ENCODE data around the gene EIF4E1B.

The EIF4E1B gene

GRCh38 chr5:176587398-176587797 is 43.1 kb upstream of the EIF4E1B start:
- Histone ChIP-seq H3K9me3 (ENCODE audit: control insufficient read depth, insufficient read depth, low read length) (peaks cover 18% of the 10 kb centered on the region), H3K36me3 (ENCODE audit: control insufficient read depth, low read length) (peaks cover 5% of the 10 kb centered on the region), H3K4me1 (ENCODE audit: control insufficient read depth, low read length) (no peaks in the 10 kb centered on the region), H3K27ac (ENCODE audit: low read depth, low read length) (no peak overlapping the region), H3K27me3 (ENCODE audit: control insufficient read depth, low read length) (no peaks in the 10 kb centered on the region), H3K4me3 (ENCODE audit: low read length) (no peak overlapping the region), H3F3A (ENCODE audit: control insufficient read depth, insufficient read depth) (peaks cover 2% of the 10 kb centered on the region; the same call in 1 of the 2 replicates), H3K79me2 (ENCODE audit: control insufficient read depth, low read length) (no peaks in the 10 kb centered on the region), H3K9me2 (replicated peaks; ENCODE audit: control insufficient read depth, low read length) (no peaks in the 10 kb centered on the region), H3K4me2 (ENCODE audit: low read length) (no peak overlapping the region), H4K20me1 (ENCODE audit: control insufficient read depth, insufficient read depth, low read depth, low read length) (no peaks in the 10 kb centered on the region)
- TF ChIP-seq CTCF (IDR thresholded peaks at IDR 0.05; ENCODE audit: low read depth, low read length, poor library complexity, severe bottlenecking), result no peak

DNA sequence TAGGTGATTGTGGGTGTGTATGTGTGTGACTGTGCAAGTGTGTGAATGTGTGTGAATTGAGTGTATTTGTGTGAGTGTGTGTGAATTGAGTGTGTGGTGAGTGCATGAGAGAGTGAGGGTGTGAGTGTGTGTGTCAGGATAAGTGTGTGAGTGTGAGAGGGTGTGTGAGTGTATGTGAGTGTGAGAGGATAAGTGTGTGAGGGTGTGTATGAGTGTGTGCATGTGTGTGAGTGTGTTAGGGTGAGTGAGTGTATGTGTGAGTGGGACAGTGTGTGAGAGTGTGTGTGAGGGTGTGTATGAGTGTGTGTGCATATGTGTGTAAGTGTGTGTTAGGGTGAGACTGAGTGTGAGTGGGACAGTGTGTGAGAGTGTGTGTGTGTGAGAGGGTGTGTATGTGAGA is 42.2 kb upstream of the EIF4E1B start:
- Histone ChIP-seq H3K36me3 (ENCODE audit: control insufficient read depth, low read length) (peaks cover 10% of the 10 kb centered on the region), H3K9me3 (ENCODE audit: control insufficient read depth, insufficient read depth, low read length) (peaks cover 21% of the 10 kb centered on the region), H4K20me1 (ENCODE audit: control insufficient read depth, insufficient read depth, low read depth, low read length) (no peaks in the 10 kb centered on the region), H3F3A (ENCODE audit: control insufficient read depth, insufficient read depth) (peaks cover 4% of the 10 kb centered on the region; the same call in 1 of the 2 replicates), H3K4me3 (ENCODE audit: low read length) (no peak overlapping the region), H3K4me1 (ENCODE audit: control insufficient read depth, low read length) (no peaks in the 10 kb centered on the region), H3K4me2 (ENCODE audit: low read length) (no peak overlapping the region), H3K27me3 (ENCODE audit: control insufficient read depth, low read length) (no peaks in the 10 kb centered on the region), H3K79me2 (ENCODE audit: control insufficient read depth, low read length) (no peaks in the 10 kb centered on the region), H3K9me2 (replicated peaks; ENCODE audit: control insufficient read depth, low read length) (no peaks in the 10 kb centered on the region), H3K27ac (ENCODE audit: low read depth, low read length) (no peak overlapping the region)
- TF ChIP-seq EZH2phosphoT487 (IDR thresholded peaks at IDR 0.05; ENCODE audit: borderline replicate concordance, low read length) (no peak), CTCF (IDR thresholded peaks at IDR 0.05; ENCODE audit: low read depth, low read length, poor library complexity, severe bottlenecking) (no peak)

GRCh38 chr5:176589039-176589769 is 41.3 kb upstream of the EIF4E1B start:
- H3K79me2 ChIP-seq (ENCODE audit: control insufficient read depth, low read length), result no peaks in the 10 kb centered on the region
- no peaks in the 10 kb centered on the region for H3K4me1 ChIP-seq (ENCODE audit: control insufficient read depth, low read length)
- peaks cover 21% of the 10 kb centered on the region for H3K9me3 ChIP-seq (ENCODE audit: control insufficient read depth, insufficient read depth, low read length)
- H3K27ac ChIP-seq (ENCODE audit: low read depth, low read length), result no peak overlapping the region
- peaks cover 10% of the 10 kb centered on the region for H3K36me3 ChIP-seq (ENCODE audit: control insufficient read depth, low read length)
- peaks cover 4% of the 10 kb centered on the region; the same call in 1 of the 2 replicates for H3F3A ChIP-seq (ENCODE audit: control insufficient read depth, insufficient read depth)
- H4K20me1 ChIP-seq (ENCODE audit: control insufficient read depth, insufficient read depth, low read depth, low read length), result no peaks in the 10 kb centered on the region
- TF ChIP-seq EZH2phosphoT487 (IDR thresholded peaks at IDR 0.05; ENCODE audit: borderline replicate concordance, low read length) (no peak), CTCF (IDR thresholded peaks at IDR 0.05; ENCODE audit: low read depth, low read length, poor library complexity, severe bottlenecking) (no peak)
- no peak overlapping the region for H3K4me2 ChIP-seq (ENCODE audit: low read length)
- H3K9me2 ChIP-seq (replicated peaks; ENCODE audit: control insufficient read depth, low read length), result no peaks in the 10 kb centered on the region
- H3K27me3 ChIP-seq (ENCODE audit: control insufficient read depth, low read length), result no peaks in the 10 kb centered on the region
- H3K4me3 ChIP-seq (ENCODE audit: low read length), result no peak overlapping the region

All from DOHH2 (cell line).